Upper lobe of left lung (tissue), 4 donors: ENCODE results near the gene CDAN1.

Source experiments
- CTCF ChIP-seq, 6 experiments: fragments of 450-650 bp in 4 of 6; fragments of 200-600 bp in 2 of 6; sonication (generic) in 2 of 6; IDR thresholded peaks; one replicate each; pipeline ENCODE4 v1.5.1; 2016 to 2019; ENCODE audit warnings: antibody characterized with exemption in 6 of 6
- EP300 ChIP-seq, 4 donors: sonication (generic); formaldehyde crosslinking; IDR thresholded peaks; one replicate each; pipeline ENCODE4 v1.5.1; 2017; ENCODE audit warnings: antibody characterized with exemption in 4 of 4, control low read depth in 2 of 4

- TF ChIP-seq CTCF (IDR thresholded peaks at IDR 0.05) (no peak), EP300 (IDR thresholded peaks at IDR 0.05) (no peak)
Observed at GRCh38 chr15:42784705-42785104, 47.8 kb upstream of the CDAN1 start.
